ENCODE results near the gene CTBP2. TPM values are rescaled to one million over a fixed set of nuclear protein-coding genes. Genes with fewer than 3 reads are reported as not detected.

Gene CTBP2
- total RNA-seq, 4 donors from 2014 or later = 69.7 to 125 (median 84.7) TPM

- WGBS = 26% methylated on average over 3 of the region's 3 CpGs
- H3K4me1 ChIP-seq = peaks cover 64 to 70% (median 68%) of the 10 kb centered on the region in 4 donors
- DNase-seq (ENCODE audit: extremely low spot score) = no peak
- H3K27me3 ChIP-seq = no peaks in the 10 kb centered on the region
- H3K27ac ChIP-seq (replicated peaks in 1 of 4) = peak overlapping the region; percentile 95 to 99 (median 98)
- peaks cover 0 to under 1% (median 0%) of the 10 kb centered on the region in 4 donors for H3K36me3 ChIP-seq
- no peak for TF ChIP-seq POLR2A (IDR thresholded peaks at IDR 0.05; ENCODE audit: low read depth)
- TF ChIP-seq POLR2AphosphoS5 (IDR thresholded peaks at IDR 0.05) = no peak
- TF ChIP-seq CTCF (IDR thresholded peaks at IDR 0.05) = no peak
- no peaks in the 10 kb centered on the region for H3K9me3 ChIP-seq
- intact Hi-C loops (cut with DNase I) = loop anchor here (5.0 to 10.0 kb wide), 2 partner anchors 95 to 243 kb away; no protein-coding TSS in a partner anchor
- peak overlapping the region; percentile 92 to 99 (median 94) for H3K4me3 ChIP-seq
These were observed 2.9 kb downstream of the CTBP2 start for GRCh38 chr10:125157505-125157904.

GRCh38 chr10:125156739-125157480 is 3.5 kb downstream of the CTBP2 start:
- Histone ChIP-seq H3K36me3 (peaks cover 0 to 5% (median 0%) of the 10 kb centered on the region in 4 donors), H3K9me3 (no peaks in the 10 kb centered on the region), H3K27me3 (no peaks in the 10 kb centered on the region), H3K4me3 (peak overlapping the region; percentile 92 to 99 (median 94)), H3K27ac (replicated peaks in 1 of 4) (peak overlapping the region; percentile 95 to 99 (median 98)), H3K4me1 (peaks cover 67 to 70% (median 69%) of the 10 kb centered on the region in 4 donors)
- WGBS = 31% methylated on average over 13 of the region's 13 CpGs
- TF ChIP-seq POLR2AphosphoS5 (IDR thresholded peaks at IDR 0.05) (no peak), POLR2A (IDR thresholded peaks at IDR 0.05; ENCODE audit: low read depth) (no peak), CTCF (IDR thresholded peaks at IDR 0.05) (no peak)
- intact Hi-C loops (cut with DNase I) = loop anchor here (5.0 to 10.0 kb wide), 2 partner anchors 95 to 242 kb away; no protein-coding TSS in a partner anchor
- DNase-seq (ENCODE audit: extremely low spot score) = no peak

- Histone ChIP-seq H3K4me1 (peaks cover 70 to 73% (median 72%) of the 10 kb centered on the region in 4 donors), H3K4me3 (peak overlapping the region in 2 of 4 donors; percentile 94 to 99)
- DNase-seq (ENCODE audit: extremely low spot score) = no peak
These were observed 4.2 kb downstream of the CTBP2 start for GRCh38 chr10:125156196-125156595.

GRCh38 chr10:125155101-125155500 is 5.3 kb downstream of the CTBP2 start:
- Histone ChIP-seq H3K27me3 (no peaks in the 10 kb centered on the region), H3K4me1 (peaks cover 75 to 83% (median 82%) of the 10 kb centered on the region in 4 donors), H3K27ac (replicated peaks in 1 of 4) (peak overlapping the region; percentile 95 to 99 (median 98)), H3K36me3 (peaks cover 0 to 10% (median 6%) of the 10 kb centered on the region in 4 donors), H3K4me3 (peak overlapping the region; percentile 22 to 40 (median 30)), H3K9me3 (no peaks in the 10 kb centered on the region)
- no peak for DNase-seq (ENCODE audit: extremely low spot score)
- no peak for TF ChIP-seq POLR2A (IDR thresholded peaks at IDR 0.05; ENCODE audit: low read depth)
- no peak for TF ChIP-seq EP300 (IDR thresholded peaks at IDR 0.05)
- TF ChIP-seq CTCF (IDR thresholded peaks at IDR 0.05) = no peak
- TF ChIP-seq POLR2AphosphoS5 (IDR thresholded peaks at IDR 0.05) = peak; percentile 35 to 54
- WGBS = 26% methylated on average over 8 of the region's 8 CpGs
- intact Hi-C loops (cut with DNase I) = loop anchor here (5.0 to 10.0 kb wide), 2 partner anchors 93 to 240 kb away; no protein-coding TSS in a partner anchor

More at GRCh38 chr10:125156196-125156595, 4.2 kb downstream of the CTBP2 start:
- TF ChIP-seq POLR2A (IDR thresholded peaks at IDR 0.05; ENCODE audit: low read depth) (no peak), POLR2AphosphoS5 (IDR thresholded peaks at IDR 0.05) (peak in 1 of 2 donors; percentile 54)
- Histone ChIP-seq H3K27me3 (no peaks in the 10 kb centered on the region), H3K36me3 (peaks cover 0 to 6% (median 3%) of the 10 kb centered on the region in 4 donors), H3K27ac (replicated peaks in 1 of 4) (peak overlapping the region; percentile 95 to 99 (median 98)), H3K9me3 (no peaks in the 10 kb centered on the region)
- 27% methylated on average over 3 of the region's 3 CpGs for WGBS
- intact Hi-C loops (cut with DNase I) = loop anchor here (5.0 to 10.0 kb wide), 2 partner anchors 94 to 241 kb away; no protein-coding TSS in a partner anchor

GRCh38 chr10:125154529-125154928 is 5.8 kb downstream of the CTBP2 start:
- Histone ChIP-seq H3K4me3 (peak overlapping the region; percentile 22 to 40 (median 30)), H3K27ac (replicated peaks in 1 of 4) (peak overlapping the region; percentile 95 to 99 (median 98)), H3K9me3 (no peaks in the 10 kb centered on the region), H3K4me1 (peaks cover 81 to 89% (median 87%) of the 10 kb centered on the region in 4 donors), H3K27me3 (no peaks in the 10 kb centered on the region), H3K36me3 (peaks cover 0 to 10% (median 6%) of the 10 kb centered on the region in 4 donors)
- TF ChIP-seq POLR2A (IDR thresholded peaks at IDR 0.05; ENCODE audit: low read depth) = no peak
- no peak for TF ChIP-seq POLR2AphosphoS5 (IDR thresholded peaks at IDR 0.05)
- TF ChIP-seq CTCF (IDR thresholded peaks at IDR 0.05) = no peak
- TF ChIP-seq EP300 (IDR thresholded peaks at IDR 0.05) = no peak
- no peak for DNase-seq (ENCODE audit: extremely low spot score)
- intact Hi-C loops (cut with DNase I) = loop anchor here (10.0 kb wide), 1 partner anchor 240 kb away; no protein-coding TSS in a partner anchor
- 22% methylated on average over 6 of the region's 6 CpGs for WGBS
